Neural cell (in vitro differentiated cells): ENCODE measurements around the gene LRRC14B. TPM values are rescaled to one million over a fixed set of nuclear protein-coding genes. Genes with fewer than 3 reads are reported as not detected.
"Not testable (repeated sequence)": the region's sequence is repeated elsewhere in the genome, so short reads cannot be mapped to it uniquely, and the experiment has no call there.

Source experiments
- H2AFZ ChIP-seq: fragments of 200-600, 300-800 bp; sonication (generic), shearing (Covaris generic); 2 replicates; pipeline ENCODE4 v1.6.0; 2014; ENCODE audit warnings: low read depth, mild to moderate bottlenecking, antibody characterized with exemption, low read length, moderate library complexity
- H3F3A ChIP-seq: fragments of 200-600 bp; shearing (Covaris generic); 2 replicates; pipeline ENCODE4 v1.6.1; 2016; ENCODE audit warnings: mild to moderate bottlenecking, moderate library complexity, mixed read lengths, antibody characterized with exemption, low read length; ENCODE audit not compliant: insufficient read depth, poor library complexity, severe bottlenecking
- H3K27ac ChIP-seq: fragments of 200-600, 300-800 bp; sonication (generic), shearing (Covaris generic); 2 replicates; pipeline ENCODE4 v1.5.1; 2014; ENCODE audit warnings: mild to moderate bottlenecking, low read length, moderate library complexity
- H3K27me3 ChIP-seq: fragments of 300-800, 200-600 bp; sonication (generic), shearing (Covaris generic); 2 replicates; pipeline ENCODE4 v1.6.0; 2014; ENCODE audit warnings: mild to moderate bottlenecking, low read depth, low read length, moderate library complexity; ENCODE audit not compliant: insufficient read depth
- H3K36me3 ChIP-seq: fragments of 300-800, 200-600 bp; sonication (generic), shearing (Covaris generic); 2 replicates; pipeline ENCODE4 v1.5.1; 2014; ENCODE audit warnings: mild to moderate bottlenecking, antibody characterized with exemption, low read length, moderate library complexity; ENCODE audit not compliant: insufficient read depth
- H3K4me2 ChIP-seq: fragments of 300-800, 200-600 bp; sonication (generic), shearing (Covaris generic); 2 replicates; pipeline ENCODE4 v1.6.0; 2014; ENCODE audit warnings: mild to moderate bottlenecking, low read length
- H3K4me3 ChIP-seq: fragments of 300-800, 200-600 bp; sonication (generic), shearing (Covaris generic); 2 replicates; pipeline ENCODE4 v1.5.1; 2014; ENCODE audit warnings: mild to moderate bottlenecking, low read length, moderate library complexity
- H3K79me2 ChIP-seq: fragments of 200-600 bp; shearing (Covaris generic); replicated peaks from 2 replicates; pipeline ENCODE4 v1.6.0; 2014; ENCODE audit warnings: mild to moderate bottlenecking, low read length, moderate library complexity; ENCODE audit not compliant: insufficient read depth
- H3K9ac ChIP-seq: fragments of 300-800, 200-600 bp; sonication (generic), shearing (Covaris generic); 2 replicates; pipeline ENCODE4 v1.6.1; 2016; ENCODE audit warnings: mild to moderate bottlenecking, low read length, mixed read lengths
- H3K9me2 ChIP-seq: fragments of 200-600 bp; shearing (Covaris generic); 2 replicates; pipeline ENCODE4 v1.6.1; 2016; ENCODE audit warnings: mild to moderate bottlenecking, low read length, mixed read lengths; ENCODE audit not compliant: insufficient read depth
- H3K9me3 ChIP-seq: fragments of 200-600, 300-800 bp; sonication (generic), shearing (Covaris generic); 2 replicates; pipeline ENCODE4 v1.6.1; 2016; ENCODE audit warnings: mild to moderate bottlenecking, mixed run types, low read length, moderate library complexity, mixed read lengths
- H4K20me1 ChIP-seq: fragments of 200-600 bp; shearing (Covaris generic); 2 replicates; pipeline ENCODE4 v1.6.1; 2016; ENCODE audit warnings: mild to moderate bottlenecking, mixed run types; ENCODE audit not compliant: insufficient read depth
- EP300 ChIP-seq: fragments of 450-650 bp; conservative IDR thresholded peaks from 2 replicates; pipeline ENCODE4 v1.6.1; 2014; ENCODE audit warnings: antibody characterized with exemption, mild to moderate bottlenecking, moderate library complexity; ENCODE audit not compliant: poor library complexity, severe bottlenecking
- EZH2 ChIP-seq: fragments of 200-600, 300-800 bp; shearing (Covaris generic), sonication (generic); IDR thresholded peaks from 2 replicates; pipeline ENCODE4 v1.6.1; 2014; ENCODE audit warnings: antibody characterized with exemption, low read length, borderline replicate concordance, mild to moderate bottlenecking; ENCODE audit not compliant: insufficient read depth, poor library complexity, severe bottlenecking
- MXI1 ChIP-seq: fragments of 450-650 bp; conservative IDR thresholded peaks from 2 replicates; pipeline ENCODE4 v1.6.1; 2014; ENCODE audit warnings: antibody characterized with exemption, mild to moderate bottlenecking; ENCODE audit not compliant: poor library complexity, severe bottlenecking
- POLR2AphosphoS5 ChIP-seq: IDR thresholded peaks from 2 replicates; pipeline ENCODE4 v1.6.1; 2012
- RAD21 ChIP-seq: fragments of 450-650 bp; conservative IDR thresholded peaks from 2 replicates; pipeline ENCODE4 v1.6.1; 2014; ENCODE audit warnings: antibody characterized with exemption, mild to moderate bottlenecking, moderate library complexity
- SMC3 ChIP-seq: fragments of 450-650 bp; conservative IDR thresholded peaks from 2 replicates; pipeline ENCODE4 v1.6.1; 2014; ENCODE audit warnings: antibody characterized with exemption, mild to moderate bottlenecking, moderate library complexity; ENCODE audit not compliant: poor library complexity
- TAF1 ChIP-seq: IDR thresholded peaks from 2 replicates; pipeline ENCODE4 v1.6.1; 2012; ENCODE audit warnings: low read depth
- polyA plus RNA-seq: library from polyadenylated mRNA; depleted of rRNA; stranded (reverse); fragments of >200 nt; gene quantifications from 2 replicates; pipeline ENCODE4 v1.2.3, GENCODE V29; 2014
- TF ChIP-seq, protein P1 (sequence below): fragments of 450-650 bp; IDR thresholded peaks from 2 replicates; pipeline ENCODE4 v1.5.1; 2014; ENCODE audit warnings: antibody characterized with exemption, mild to moderate bottlenecking, moderate library complexity; ENCODE audit not compliant: poor library complexity, severe bottlenecking
- TF ChIP-seq, protein P2 (sequence below): IDR thresholded peaks from 2 replicates; pipeline ENCODE4 v1.6.1; 2012; ENCODE audit warnings: borderline replicate concordance

Gene LRRC14B
- polyA plus RNA-seq, 1 donor from 2014 or later, result not detected

DNA sequence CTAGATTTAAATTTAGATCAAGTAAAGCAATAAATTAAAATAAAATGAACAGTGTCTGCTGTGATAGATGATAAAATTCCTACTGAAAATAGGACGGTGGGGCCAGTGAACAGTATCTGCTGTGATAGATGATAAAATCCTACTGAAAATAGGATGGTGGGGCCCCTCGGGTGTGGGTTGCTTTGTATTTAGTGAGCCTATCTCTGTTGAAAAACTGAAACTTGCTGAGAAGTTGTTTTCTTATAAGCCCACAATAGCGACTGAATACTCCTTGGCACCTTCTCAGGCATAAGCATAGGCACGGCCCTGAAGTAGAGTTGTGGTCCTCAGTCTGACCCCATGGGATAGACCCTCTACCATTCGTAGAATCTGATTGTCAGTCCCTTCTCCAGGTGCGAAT lies 32.5 kb downstream of the LRRC14B start:
- no peak overlapping the region for H3K4me2 ChIP-seq

GRCh38 chr5:225334-225733 lies 34.0 kb downstream of the LRRC14B start:
- no peak overlapping the region for H3K4me2 ChIP-seq
- TF ChIP-seq MXI1, result no peak
- no peak for TF ChIP-seq POLR2AphosphoS5
- H3K9me3 ChIP-seq, result no peaks in the 10 kb centered on the region
- no peaks in the 10 kb centered on the region for H4K20me1 ChIP-seq
- H3K4me3 ChIP-seq, result no peak overlapping the region
- H2AFZ ChIP-seq, result no peak overlapping the region
- H3K27ac ChIP-seq, result no peak overlapping the region
- H3K9ac ChIP-seq, result no peak overlapping the region
- H3K36me3 ChIP-seq, result no peaks in the 10 kb centered on the region
- no peaks in the 10 kb centered on the region for H3K27me3 ChIP-seq
- H3K79me2 ChIP-seq, result peaks cover 16% of the 10 kb centered on the region
- no peaks in the 10 kb centered on the region for H3K9me2 ChIP-seq
- H3F3A ChIP-seq, result no peaks in the 10 kb centered on the region

More for the DNA sequence above, 32.5 kb downstream of the LRRC14B start:
- Histone ChIP-seq H3K9me2 (no peaks in the 10 kb centered on the region), H3K36me3 (no peaks in the 10 kb centered on the region), H3K27me3 (no peaks in the 10 kb centered on the region), H3F3A (no peaks in the 10 kb centered on the region), H3K4me3 (no peak overlapping the region), H2AFZ (no peak overlapping the region), H3K9me3 (no peaks in the 10 kb centered on the region), H3K27ac (no peak overlapping the region), H3K9ac (no peak overlapping the region), H4K20me1 (no peaks in the 10 kb centered on the region), H3K79me2 (peaks cover 31% of the 10 kb centered on the region)
- TF ChIP-seq, protein P1, sequence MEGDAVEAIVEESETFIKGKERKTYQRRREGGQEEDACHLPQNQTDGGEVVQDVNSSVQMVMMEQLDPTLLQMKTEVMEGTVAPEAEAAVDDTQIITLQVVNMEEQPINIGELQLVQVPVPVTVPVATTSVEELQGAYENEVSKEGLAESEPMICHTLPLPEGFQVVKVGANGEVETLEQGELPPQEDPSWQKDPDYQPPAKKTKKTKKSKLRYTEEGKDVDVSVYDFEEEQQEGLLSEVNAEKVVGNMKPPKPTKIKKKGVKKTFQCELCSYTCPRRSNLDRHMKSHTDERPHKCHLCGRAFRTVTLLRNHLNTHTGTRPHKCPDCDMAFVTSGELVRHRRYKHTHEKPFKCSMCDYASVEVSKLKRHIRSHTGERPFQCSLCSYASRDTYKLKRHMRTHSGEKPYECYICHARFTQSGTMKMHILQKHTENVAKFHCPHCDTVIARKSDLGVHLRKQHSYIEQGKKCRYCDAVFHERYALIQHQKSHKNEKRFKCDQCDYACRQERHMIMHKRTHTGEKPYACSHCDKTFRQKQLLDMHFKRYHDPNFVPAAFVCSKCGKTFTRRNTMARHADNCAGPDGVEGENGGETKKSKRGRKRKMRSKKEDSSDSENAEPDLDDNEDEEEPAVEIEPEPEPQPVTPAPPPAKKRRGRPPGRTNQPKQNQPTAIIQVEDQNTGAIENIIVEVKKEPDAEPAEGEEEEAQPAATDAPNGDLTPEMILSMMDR, result no peak
- TF ChIP-seq EP300 (no peak), EZH2 (no peak), MXI1 (no peak), RAD21 (no peak), POLR2AphosphoS5 (no peak), TAF1 (no peak), SMC3 (no peak)
- TF ChIP-seq, protein P2, sequence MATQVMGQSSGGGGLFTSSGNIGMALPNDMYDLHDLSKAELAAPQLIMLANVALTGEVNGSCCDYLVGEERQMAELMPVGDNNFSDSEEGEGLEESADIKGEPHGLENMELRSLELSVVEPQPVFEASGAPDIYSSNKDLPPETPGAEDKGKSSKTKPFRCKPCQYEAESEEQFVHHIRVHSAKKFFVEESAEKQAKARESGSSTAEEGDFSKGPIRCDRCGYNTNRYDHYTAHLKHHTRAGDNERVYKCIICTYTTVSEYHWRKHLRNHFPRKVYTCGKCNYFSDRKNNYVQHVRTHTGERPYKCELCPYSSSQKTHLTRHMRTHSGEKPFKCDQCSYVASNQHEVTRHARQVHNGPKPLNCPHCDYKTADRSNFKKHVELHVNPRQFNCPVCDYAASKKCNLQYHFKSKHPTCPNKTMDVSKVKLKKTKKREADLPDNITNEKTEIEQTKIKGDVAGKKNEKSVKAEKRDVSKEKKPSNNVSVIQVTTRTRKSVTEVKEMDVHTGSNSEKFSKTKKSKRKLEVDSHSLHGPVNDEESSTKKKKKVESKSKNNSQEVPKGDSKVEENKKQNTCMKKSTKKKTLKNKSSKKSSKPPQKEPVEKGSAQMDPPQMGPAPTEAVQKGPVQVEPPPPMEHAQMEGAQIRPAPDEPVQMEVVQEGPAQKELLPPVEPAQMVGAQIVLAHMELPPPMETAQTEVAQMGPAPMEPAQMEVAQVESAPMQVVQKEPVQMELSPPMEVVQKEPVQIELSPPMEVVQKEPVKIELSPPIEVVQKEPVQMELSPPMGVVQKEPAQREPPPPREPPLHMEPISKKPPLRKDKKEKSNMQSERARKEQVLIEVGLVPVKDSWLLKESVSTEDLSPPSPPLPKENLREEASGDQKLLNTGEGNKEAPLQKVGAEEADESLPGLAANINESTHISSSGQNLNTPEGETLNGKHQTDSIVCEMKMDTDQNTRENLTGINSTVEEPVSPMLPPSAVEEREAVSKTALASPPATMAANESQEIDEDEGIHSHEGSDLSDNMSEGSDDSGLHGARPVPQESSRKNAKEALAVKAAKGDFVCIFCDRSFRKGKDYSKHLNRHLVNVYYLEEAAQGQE, result no peak

GRCh38 chr5:227375-227774 lies 36.1 kb downstream of the LRRC14B start:
- not testable (repeated sequence) for H3K9me3 ChIP-seq, H3K9me2 ChIP-seq, H3K36me3 ChIP-seq, H3K4me2 ChIP-seq, H3F3A ChIP-seq, H3K9ac ChIP-seq, H3K79me2 ChIP-seq, H4K20me1 ChIP-seq, H2AFZ ChIP-seq, H3K27ac ChIP-seq, H3K4me3 ChIP-seq, H3K27me3 ChIP-seq
